ENCODE data around the gene RAC3. TPM values are rescaled to one million over a fixed set of nuclear protein-coding genes. Genes with fewer than 3 reads are reported as not detected.

Gene RAC3
- total RNA-seq, 2 experiments from 2014 or later = 12.9 to 13.1 TPM

DNA sequence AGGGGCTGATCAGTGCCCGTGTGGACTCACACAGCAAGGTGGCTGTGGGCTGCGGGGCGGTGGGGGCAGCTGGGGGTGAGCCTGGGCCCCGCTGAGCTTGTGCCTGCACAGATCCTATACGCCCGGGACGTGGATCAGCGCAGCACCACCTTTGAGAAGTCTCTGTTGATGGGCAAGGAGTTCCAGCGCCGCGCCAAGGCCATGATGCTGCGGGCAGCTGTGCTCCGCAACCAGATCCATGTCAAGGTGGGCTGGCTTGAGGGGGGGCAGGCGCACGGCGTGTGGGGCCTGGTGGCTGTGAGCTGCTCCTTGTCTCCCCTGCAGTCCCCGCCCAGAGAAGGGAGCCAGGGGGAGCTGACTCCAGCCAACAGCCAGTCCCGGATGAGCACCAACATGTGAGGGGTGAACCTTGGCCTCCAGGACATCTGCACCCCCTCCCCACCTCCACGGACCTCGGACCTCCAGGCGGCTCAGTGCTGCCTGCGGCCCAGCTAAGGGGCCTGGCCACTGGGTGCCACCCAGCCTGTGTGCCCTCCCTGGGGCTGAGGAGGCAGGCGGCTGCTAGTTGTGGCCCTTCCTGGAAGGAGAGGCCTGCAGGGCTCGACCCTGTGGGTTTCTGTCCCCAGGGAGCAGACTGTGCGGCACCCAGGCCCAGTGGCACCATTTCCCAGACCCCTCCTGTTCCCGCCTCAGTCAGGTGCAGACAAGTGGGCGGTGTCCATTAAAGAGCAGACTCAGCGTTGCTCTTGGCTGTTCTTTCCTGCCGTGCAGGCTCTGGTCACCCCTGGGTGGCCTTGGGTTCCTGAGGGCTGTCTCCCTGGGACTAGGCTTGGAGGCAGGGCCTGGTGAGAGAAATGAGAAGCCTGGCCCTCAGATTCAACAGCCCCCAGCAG is 25.5 kb downstream of the RAC3 start:
- Mint-ChIP-seq H3K36me3 (ENCODE audit: low read depth) (peaks cover 11% of the 10 kb centered on the region), H3K4me1 (ENCODE audit: low read depth) (peaks cover 15% of the 10 kb centered on the region), H3K27me3 (ENCODE audit: low read depth) (no peaks in the 10 kb centered on the region), H3K9me3 (ENCODE audit: insufficient read depth) (no peaks in the 10 kb centered on the region), H3K4me3 (no peak overlapping the region), H3K27ac (no peak overlapping the region)
- no peak for ATAC-seq
- ChIA-PET CTCF (interaction anchor here (0.7 kb wide), 1 partner anchor 19 kb away, joined by 3 read pairs; the partner anchor contains the start of gene DCXR), POLR2A (no interaction called here)
- no peak for DNase-seq

DNA sequence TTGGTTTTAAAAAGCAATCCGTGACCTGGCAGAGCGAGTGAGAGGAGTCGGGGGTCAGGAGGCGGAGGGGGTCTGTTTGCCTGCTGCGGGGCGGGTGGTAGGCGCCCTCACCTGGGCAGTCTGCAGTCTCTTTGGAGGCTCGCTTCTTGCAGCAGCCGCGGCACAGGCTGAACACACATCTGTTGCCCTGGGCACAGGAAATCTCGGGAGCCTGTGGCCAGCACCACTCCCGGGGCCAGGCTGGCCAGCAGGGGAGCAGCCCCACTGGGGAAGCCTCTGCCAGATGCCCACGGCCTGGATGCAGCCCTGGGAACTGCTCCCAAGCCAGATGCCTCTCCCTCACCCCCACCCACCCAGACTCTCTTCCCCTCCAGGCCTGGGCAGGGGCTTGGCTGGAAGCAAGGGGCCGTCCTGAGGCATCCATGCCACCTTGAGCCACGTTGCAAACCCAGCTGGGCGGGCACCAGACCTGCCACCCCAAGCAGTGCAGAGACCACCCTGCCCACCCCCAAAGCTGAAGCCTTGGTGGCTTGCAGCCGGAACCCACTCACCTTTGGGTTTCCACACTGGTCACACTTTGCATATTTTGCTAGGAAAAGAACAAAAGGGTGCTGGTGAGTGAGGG is 26.9 kb downstream of the RAC3 start:
- no peak overlapping the region for H3K4me3 Mint-ChIP-seq
- DNase-seq (no peak), ATAC-seq (no peak)
- H3K27ac Mint-ChIP-seq = no peak overlapping the region
- peaks cover 8% of the 10 kb centered on the region for H3K4me1 Mint-ChIP-seq (ENCODE audit: low read depth)
- H3K27me3 Mint-ChIP-seq (ENCODE audit: low read depth) = no peaks in the 10 kb centered on the region
- ChIA-PET POLR2A (no interaction called here), CTCF (no interaction called here)
- H3K9me3 Mint-ChIP-seq (ENCODE audit: insufficient read depth) = no peaks in the 10 kb centered on the region
- peaks cover 11% of the 10 kb centered on the region for H3K36me3 Mint-ChIP-seq (ENCODE audit: low read depth)

DNA sequence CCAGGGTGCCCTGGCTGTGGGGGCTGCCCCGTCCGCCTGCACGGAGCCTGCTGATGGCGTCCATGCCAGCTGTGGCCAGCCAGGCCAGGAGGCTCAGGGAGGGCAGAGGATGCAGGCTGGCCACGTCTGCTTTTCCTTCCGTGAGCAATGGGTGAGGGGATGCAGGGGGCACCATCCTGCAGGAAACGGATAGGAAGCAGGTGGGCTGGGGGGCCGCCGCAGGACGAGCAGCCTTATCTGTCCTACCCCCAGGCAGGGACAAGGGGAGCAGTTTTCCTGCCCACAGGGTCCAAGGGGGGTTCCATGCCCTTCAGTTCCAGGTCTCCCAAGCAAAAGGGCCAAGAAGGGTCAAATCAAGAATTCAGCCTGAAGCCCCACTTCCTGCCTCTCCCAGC is 27.4 kb downstream of the RAC3 start:
- H3K4me1 Mint-ChIP-seq (ENCODE audit: low read depth) = peaks cover 7% of the 10 kb centered on the region
- H3K27me3 Mint-ChIP-seq (ENCODE audit: low read depth) = no peaks in the 10 kb centered on the region
- no peak overlapping the region for H3K27ac Mint-ChIP-seq
- ATAC-seq = no peak
- no peak overlapping the region for H3K4me3 Mint-ChIP-seq
- DNase-seq = no peak
- ChIA-PET POLR2A (no interaction called here), CTCF (interaction anchor here (1.0 to 1.9 kb wide), 2 partner anchors 21 to 99 kb away, joined by 4 read pairs; partner anchors contain the start of gene DCXR)
- no peaks in the 10 kb centered on the region for H3K9me3 Mint-ChIP-seq (ENCODE audit: insufficient read depth)
- peaks cover 11% of the 10 kb centered on the region for H3K36me3 Mint-ChIP-seq (ENCODE audit: low read depth)

DNA sequence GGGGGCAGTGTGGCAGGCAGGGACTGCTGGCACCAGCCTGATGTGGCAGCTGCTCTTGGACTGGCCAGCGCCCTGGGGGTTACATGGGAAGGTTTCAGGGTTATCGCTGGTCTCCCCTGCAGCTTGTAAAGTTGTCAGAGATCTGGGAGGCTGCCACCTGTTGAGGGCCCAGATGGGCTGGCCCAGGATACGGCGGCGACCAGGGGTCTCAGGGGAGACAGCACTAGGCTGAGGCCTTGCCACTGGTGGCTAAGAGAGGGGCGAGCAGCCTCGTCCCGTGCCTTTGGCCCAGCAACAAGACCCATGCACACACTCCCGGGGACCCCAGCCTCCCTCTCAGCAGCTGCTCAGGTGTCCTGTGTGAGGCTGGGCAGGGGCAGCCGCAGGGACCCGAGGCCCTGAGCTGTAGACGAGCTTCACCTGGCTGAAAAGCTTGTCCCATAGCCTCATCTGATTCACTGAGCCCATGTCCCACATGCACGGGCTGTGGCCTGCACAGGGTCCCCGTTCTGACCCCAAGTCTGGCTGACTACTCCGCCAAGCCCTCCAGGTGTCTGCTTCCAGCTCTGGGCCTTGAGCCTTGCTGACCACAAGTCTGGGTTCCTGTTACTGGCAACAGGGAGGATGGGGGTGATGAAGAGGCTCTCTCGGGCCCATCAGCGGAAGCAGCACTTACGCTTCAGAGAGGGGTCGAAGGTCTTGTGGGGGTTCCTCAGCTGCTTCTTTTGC is 28.0 kb downstream of the RAC3 start:
- Mint-ChIP-seq H3K4me3 (no peak overlapping the region), H3K4me1 (ENCODE audit: low read depth) (peaks cover 13% of the 10 kb centered on the region), H3K27ac (no peak overlapping the region), H3K27me3 (ENCODE audit: low read depth) (no peaks in the 10 kb centered on the region), H3K36me3 (ENCODE audit: low read depth) (peaks cover 11% of the 10 kb centered on the region), H3K9me3 (ENCODE audit: insufficient read depth) (no peaks in the 10 kb centered on the region)
- ChIA-PET CTCF (interaction anchor here (1.0 to 1.9 kb wide), 2 partner anchors 22 to 100 kb away, joined by 4 read pairs; partner anchors contain the start of gene DCXR), POLR2A (no interaction called here)
- ATAC-seq (no peak), DNase-seq (no peak)

DNA sequence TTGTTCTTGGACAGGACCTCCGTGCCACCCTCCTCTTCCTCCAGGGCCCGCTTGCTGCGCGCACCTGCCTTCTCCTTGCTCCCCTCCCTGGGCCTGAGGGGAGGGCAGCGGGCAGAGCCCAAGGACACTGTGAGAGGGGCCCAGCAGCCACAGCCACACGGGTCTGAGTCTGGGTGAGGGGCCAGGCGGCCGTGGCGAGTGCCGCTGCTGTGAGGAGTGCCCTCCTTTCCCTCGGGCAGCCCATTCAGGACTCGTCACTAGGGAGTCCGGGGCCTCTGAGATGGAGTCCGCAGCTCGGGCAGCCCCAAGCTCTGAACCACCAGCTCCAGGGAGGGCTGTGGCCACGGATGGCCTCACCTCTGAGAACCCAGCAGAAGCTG is 28.5 kb downstream of the RAC3 start:
- DNase-seq (no peak), ATAC-seq (no peak)
- Mint-ChIP-seq H3K9me3 (ENCODE audit: insufficient read depth) (no peaks in the 10 kb centered on the region), H3K36me3 (ENCODE audit: low read depth) (peaks cover 11% of the 10 kb centered on the region), H3K27ac (no peak overlapping the region), H3K4me3 (no peak overlapping the region), H3K27me3 (ENCODE audit: low read depth) (no peaks in the 10 kb centered on the region), H3K4me1 (ENCODE audit: low read depth) (peaks cover 12% of the 10 kb centered on the region)
- CTCF ChIA-PET = interaction anchor here (1.9 kb wide), 1 partner anchor 22 kb away, joined by 4 read pairs; the partner anchor contains the start of gene DCXR
- POLR2A ChIA-PET = no interaction called here

DNA sequence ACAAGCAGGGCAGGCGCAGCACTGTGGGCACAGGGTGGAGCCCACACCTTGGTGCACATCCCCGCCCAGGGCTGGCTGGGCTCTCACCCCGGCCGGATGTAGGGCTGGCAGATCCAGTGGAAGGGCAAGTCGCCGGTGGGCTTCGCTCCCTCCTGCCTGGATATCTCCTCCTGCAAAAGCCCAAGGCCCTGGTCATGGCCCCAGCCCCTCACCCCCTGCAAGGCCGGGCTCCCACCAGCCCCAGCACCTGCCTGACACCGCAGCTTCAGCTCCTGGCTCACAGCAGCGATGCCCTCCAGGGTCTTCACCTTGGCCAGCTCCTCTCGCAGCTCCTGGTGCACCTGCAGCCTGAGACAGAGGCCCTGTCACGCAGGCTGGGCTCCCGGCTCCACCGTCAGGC is 29.1 kb downstream of the RAC3 start:
- ATAC-seq (no peak), DNase-seq (no peak)
- peaks cover 11% of the 10 kb centered on the region for H3K36me3 Mint-ChIP-seq (ENCODE audit: low read depth)
- ChIA-PET POLR2A (interaction anchor here (0.5 kb wide), 1 partner anchor 784 kb away, joined by 3 read pairs; no protein-coding TSS in a partner anchor), CTCF (interaction anchor here (1.9 kb wide), 1 partner anchor 23 kb away, joined by 4 read pairs; the partner anchor contains the start of gene DCXR)
- no peaks in the 10 kb centered on the region for H3K9me3 Mint-ChIP-seq (ENCODE audit: insufficient read depth)
- no peak overlapping the region for H3K27ac Mint-ChIP-seq
- no peak overlapping the region for H3K4me3 Mint-ChIP-seq
- no peaks in the 10 kb centered on the region for H3K27me3 Mint-ChIP-seq (ENCODE audit: low read depth)
- H3K4me1 Mint-ChIP-seq (ENCODE audit: low read depth) = peaks cover 11% of the 10 kb centered on the region

DNA sequence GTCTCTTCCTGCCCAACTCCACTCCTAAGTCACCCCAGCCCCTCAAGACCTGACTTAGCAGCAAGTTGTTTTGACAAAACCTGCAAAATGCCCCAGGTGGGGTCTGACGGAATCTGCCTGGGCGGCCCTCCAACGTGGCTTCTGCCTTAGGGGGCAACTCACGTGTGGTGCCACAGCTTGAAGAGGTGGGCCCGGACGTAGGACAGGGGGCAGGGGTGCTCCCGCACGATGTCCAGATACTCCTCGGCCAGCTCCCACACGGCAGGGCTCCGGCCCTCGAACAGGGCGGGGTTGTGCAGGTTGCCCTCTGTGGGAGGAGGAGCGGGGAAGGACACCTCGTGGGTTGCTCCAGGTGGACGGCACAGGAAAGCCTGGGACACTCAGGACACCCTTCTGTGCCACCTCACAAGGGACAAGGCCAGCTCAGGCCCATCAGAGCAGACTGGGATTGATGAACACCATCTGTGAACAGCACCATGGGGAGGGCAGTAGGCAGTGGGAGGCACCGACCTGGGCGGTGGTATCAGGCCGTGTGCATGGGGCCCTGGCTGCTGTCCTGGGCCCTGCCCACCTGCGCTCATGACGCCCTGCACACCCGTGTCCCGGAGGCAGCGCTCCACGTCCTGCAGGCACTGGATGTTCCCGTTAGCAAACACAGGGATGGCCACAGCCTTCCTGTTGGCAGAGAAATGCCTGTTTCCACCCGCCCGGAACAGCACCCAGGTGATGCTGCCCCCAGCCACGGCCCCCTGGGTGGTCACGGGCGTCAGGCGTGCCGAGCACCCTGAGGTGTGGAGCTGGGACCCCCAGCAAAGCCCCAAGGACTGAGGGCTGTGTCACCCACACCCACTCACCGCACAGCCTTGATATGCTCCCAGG is 29.8 kb downstream of the RAC3 start:
- Mint-ChIP-seq H3K9me3 (ENCODE audit: insufficient read depth) (no peaks in the 10 kb centered on the region), H3K27me3 (ENCODE audit: low read depth) (no peaks in the 10 kb centered on the region)

DNA sequence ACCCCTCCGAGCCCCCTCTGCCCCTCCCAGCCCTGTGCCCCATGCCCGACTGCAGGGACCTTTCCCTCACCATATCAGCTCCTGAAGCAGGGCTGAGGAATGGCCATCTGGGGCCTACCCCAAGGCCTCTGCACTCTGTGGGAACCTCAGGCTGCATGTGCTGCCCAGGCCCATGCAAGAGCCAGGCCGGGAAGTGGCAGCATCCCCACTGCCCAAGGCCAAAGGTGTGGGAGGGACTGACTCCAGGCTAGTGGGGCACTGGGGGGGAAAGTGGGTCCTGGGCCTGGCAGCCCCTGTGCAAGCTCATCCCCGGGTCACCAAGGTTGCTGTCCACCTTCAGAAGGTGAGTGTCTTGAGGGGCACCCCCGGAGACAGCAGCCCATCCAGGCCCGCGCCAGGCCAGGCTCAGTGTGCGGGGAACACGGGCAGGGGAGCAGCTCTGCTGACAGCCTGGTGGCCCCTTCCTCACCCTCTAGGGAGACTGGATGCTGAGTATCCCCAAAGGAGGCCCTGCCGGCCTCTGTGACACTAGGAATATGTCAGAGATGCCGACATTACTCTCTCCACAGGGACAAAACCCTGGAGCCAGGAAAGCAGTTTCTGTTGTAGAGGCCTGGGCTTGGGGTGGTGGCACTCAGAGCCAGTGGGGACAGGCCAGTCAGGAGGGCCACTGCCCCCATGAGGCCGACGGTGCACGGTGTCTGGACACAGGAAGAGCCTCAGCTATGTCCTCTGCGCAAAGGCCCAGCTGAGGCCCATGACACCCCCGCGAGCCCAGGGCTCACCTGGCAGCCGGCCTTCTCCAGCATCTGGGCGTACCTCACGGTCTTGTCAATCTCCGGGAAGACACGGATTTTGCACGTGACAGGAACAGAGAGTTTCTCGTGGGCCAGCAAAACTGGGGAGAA is 30.9 kb downstream of the RAC3 start:
- H3K27me3 Mint-ChIP-seq (ENCODE audit: low read depth) = no peaks in the 10 kb centered on the region
- H3K9me3 Mint-ChIP-seq (ENCODE audit: insufficient read depth) = no peaks in the 10 kb centered on the region
- H3K27ac Mint-ChIP-seq = no peak overlapping the region
- H3K4me3 Mint-ChIP-seq = no peak overlapping the region
- DNase-seq (no peak), ATAC-seq (no peak)
- H3K36me3 Mint-ChIP-seq (ENCODE audit: low read depth) = peaks cover 9% of the 10 kb centered on the region
- ChIA-PET CTCF (no interaction called here), POLR2A (no interaction called here)
- peaks cover 19% of the 10 kb centered on the region for H3K4me1 Mint-ChIP-seq (ENCODE audit: low read depth)

More for the DNA sequence above, 29.8 kb downstream of the RAC3 start:
- ChIA-PET CTCF (no interaction called here), POLR2A (interaction anchor here (0.5 kb wide), 1 partner anchor 784 kb away, joined by 3 read pairs; no protein-coding TSS in a partner anchor)
- no peak overlapping the region for H3K27ac Mint-ChIP-seq
- ATAC-seq (no peak), DNase-seq (no peak)
- no peak overlapping the region for H3K4me3 Mint-ChIP-seq
- peaks cover 9% of the 10 kb centered on the region for H3K36me3 Mint-ChIP-seq (ENCODE audit: low read depth)
- H3K4me1 Mint-ChIP-seq (ENCODE audit: low read depth) = peaks cover 14% of the 10 kb centered on the region

DNA sequence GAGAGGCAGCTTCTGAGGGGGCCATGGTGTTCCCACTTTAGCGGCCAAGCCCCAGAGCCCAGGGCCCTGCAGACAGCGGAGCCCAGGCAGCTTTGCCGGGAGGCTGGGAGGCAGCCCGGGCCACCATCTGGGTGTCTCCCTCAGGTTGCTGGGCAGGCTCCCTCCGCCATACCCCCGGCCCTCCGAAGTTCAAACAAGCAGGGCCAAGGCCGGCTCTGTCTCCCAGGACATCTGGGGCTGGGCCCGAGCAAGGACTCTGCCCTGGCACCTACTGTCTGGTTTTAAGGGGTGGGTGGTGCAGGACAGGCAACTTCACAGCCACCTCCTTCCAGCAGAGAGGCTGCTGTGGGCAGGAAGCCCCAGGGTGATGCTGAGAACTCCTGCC is 31.5 kb downstream of the RAC3 start:
- H3K9me3 Mint-ChIP-seq (ENCODE audit: insufficient read depth) = no peaks in the 10 kb centered on the region
- ATAC-seq = no peak
- H3K36me3 Mint-ChIP-seq (ENCODE audit: low read depth) = peaks cover 5% of the 10 kb centered on the region
- POLR2A ChIA-PET = interaction anchor here (1.0 kb wide), 2 partner anchors 23 to 95 kb away, joined by 3 read pairs; no protein-coding TSS in a partner anchor
- no peaks in the 10 kb centered on the region for H3K27me3 Mint-ChIP-seq (ENCODE audit: low read depth)
- CTCF ChIA-PET = no interaction called here
- no peak for DNase-seq
- no peak overlapping the region for H3K4me3 Mint-ChIP-seq
- H3K27ac Mint-ChIP-seq = no peak overlapping the region
- peaks cover 19% of the 10 kb centered on the region for H3K4me1 Mint-ChIP-seq (ENCODE audit: low read depth)

Measured in activated CD8-positive, alpha-beta T cell treated with anti-CD3 and anti-CD28 coated beads, Interleukin-2, amount 10 ng/mL, durations not matched to agents 7 days and 5 days (primary cell).